ENCODE measurements around the gene CCL25. TPM values are rescaled to one million over a fixed set of nuclear protein-coding genes. Genes with fewer than 3 reads are reported as not detected.

CCL25 gene
- total and polyA plus RNA-seq, 9 of the 15 experiments (the other 6 are each of a cell fraction or from before 2014, with no cell fraction given): 0.15 TPM; not detected in 8

DNA sequence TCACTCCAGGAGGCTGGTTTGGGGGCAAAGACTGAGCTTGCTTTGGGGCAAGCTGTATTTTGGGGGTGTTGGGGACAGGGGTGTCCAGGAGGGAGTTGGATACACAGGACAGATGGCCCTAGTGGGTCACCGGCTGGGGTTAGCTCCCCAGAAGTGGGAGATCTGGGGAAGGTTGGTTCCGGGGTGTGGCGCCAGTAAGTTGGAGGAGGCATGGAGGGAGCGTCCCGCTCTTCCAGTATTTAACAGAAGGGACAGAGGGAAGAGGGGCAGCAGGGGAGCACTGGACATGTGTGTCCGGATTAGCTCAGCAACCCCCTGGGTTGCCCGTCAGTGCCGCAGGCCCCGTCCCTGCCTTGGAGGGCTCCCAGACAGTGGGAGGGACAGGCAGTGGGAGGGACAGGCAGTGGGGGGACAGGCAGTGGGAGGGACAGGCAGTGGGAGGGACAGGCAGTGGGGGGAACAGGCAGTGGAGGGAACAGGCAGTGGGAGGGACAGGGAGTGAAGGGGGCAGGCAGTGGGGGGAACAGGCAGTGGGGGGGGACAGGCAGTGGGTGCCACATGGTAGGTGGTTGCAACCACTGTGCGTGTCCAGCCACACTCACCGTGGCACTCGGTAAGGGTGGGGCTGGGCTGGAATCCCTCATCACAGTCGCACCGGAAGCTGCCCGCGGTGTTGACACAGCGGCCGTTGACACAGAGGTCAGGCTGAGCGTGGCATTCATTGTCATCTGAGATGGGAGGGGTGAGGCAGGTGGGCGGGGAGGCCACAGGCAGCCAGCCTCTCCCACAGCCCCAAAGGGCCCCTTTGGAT is 33.2 kb downstream of the CCL25 start (continued):
- peak; percentile 40; the same call in 1 of the 2 replicates for TF ChIP-seq CEBPG (CRISPR knock-in tag; IDR thresholded peaks at IDR 0.05)
- no peak for TF ChIP-seq CEBPG (tag; conservative IDR thresholded peaks at IDR 0.05 in 1 of 2, IDR thresholded peaks at IDR 0.05 in 1 of 2)
- TF ChIP-seq SUPT5H (IDR thresholded peaks at IDR 0.05): peak; percentile 61; the same call in 1 of the 2 replicates
- TF ChIP-seq, protein P1, sequence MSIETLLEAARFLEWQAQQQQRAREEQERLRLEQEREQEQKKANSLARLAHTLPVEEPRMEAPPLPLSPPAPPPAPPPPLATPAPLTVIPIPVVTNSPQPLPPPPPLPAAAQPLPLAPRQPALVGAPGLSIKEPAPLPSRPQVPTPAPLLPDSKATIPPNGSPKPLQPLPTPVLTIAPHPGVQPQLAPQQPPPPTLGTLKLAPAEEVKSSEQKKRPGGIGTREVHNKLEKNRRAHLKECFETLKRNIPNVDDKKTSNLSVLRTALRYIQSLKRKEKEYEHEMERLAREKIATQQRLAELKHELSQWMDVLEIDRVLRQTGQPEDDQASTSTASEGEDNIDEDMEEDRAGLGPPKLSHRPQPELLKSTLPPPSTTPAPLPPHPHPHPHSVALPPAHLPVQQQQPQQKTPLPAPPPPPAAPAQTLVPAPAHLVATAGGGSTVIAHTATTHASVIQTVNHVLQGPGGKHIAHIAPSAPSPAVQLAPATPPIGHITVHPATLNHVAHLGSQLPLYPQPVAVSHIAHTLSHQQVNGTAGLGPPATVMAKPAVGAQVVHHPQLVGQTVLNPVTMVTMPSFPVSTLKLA (conservative IDR thresholded peaks at IDR 0.05): peak; percentile 68 to 88; a peak in 3 of 4 replicates
- TF ChIP-seq ZNF133 (CRISPR knock-in tag; IDR thresholded peaks at IDR 0.05): no peak
- TF ChIP-seq, protein P2, sequence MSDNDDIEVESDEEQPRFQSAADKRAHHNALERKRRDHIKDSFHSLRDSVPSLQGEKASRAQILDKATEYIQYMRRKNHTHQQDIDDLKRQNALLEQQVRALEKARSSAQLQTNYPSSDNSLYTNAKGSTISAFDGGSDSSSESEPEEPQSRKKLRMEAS (CRISPR knock-in tag; IDR thresholded peaks at IDR 0.05): peak; percentile 50
- 0 out of 2 replicates have a peak, but pooled peaks have one; percentile 54 for TF ChIP-seq MXI1 (IDR thresholded peaks at IDR 0.05; ENCODE audit: low read depth, low read length)
- TF ChIP-seq MAZ (CRISPR knock-in tag; conservative IDR thresholded peaks at IDR 0.05 in 1 of 2, IDR thresholded peaks at IDR 0.05 in 1 of 2): peak; percentile 50 to 79; a peak in 3 of 4 replicates
- TF ChIP-seq, protein P3, sequence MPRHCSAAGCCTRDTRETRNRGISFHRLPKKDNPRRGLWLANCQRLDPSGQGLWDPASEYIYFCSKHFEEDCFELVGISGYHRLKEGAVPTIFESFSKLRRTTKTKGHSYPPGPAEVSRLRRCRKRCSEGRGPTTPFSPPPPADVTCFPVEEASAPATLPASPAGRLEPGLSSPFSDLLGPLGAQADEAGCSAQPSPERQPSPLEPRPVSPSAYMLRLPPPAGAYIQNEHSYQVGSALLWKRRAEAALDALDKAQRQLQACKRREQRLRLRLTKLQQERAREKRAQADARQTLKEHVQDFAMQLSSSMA (CRISPR knock-in tag; IDR thresholded peaks at IDR 0.05): 0 out of 2 replicates have a peak, but pooled peaks have one; percentile 22
- TF ChIP-seq HMGN3 (IDR thresholded peaks at IDR 0.05; ENCODE audit: borderline replicate concordance, extremely low read depth, insufficient read length, low read depth, low read length): peak; percentile 81
- TF ChIP-seq NR2C2 (CRISPR knock-in tag; IDR thresholded peaks at IDR 0.05): no peak
- peak; percentile 87 for TF ChIP-seq NR2C2 (tag; IDR thresholded peaks at IDR 0.05)
- peak; percentile 58 for TF ChIP-seq CXXC5 (CRISPR knock-in tag; IDR thresholded peaks at IDR 0.05)
- TF ChIP-seq, protein P4, sequence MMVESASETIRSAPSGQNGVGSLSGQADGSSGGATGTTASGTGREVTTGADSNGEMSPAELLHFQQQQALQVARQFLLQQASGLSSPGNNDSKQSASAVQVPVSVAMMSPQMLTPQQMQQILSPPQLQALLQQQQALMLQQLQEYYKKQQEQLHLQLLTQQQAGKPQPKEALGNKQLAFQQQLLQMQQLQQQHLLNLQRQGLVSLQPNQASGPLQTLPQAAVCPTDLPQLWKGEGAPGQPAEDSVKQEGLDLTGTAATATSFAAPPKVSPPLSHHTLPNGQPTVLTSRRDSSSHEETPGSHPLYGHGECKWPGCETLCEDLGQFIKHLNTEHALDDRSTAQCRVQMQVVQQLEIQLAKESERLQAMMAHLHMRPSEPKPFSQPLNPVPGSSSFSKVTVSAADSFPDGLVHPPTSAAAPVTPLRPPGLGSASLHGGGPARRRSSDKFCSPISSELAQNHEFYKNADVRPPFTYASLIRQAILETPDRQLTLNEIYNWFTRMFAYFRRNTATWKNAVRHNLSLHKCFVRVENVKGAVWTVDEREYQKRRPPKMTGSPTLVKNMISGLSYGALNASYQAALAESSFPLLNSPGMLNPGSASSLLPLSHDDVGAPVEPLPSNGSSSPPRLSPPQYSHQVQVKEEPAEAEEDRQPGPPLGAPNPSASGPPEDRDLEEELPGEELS (CRISPR knock-in tag; IDR thresholded peaks at IDR 0.05; ENCODE audit: borderline replicate concordance): 0 out of 2 replicates have a peak, but pooled peaks have one; percentile 48
- no peak for TF ChIP-seq ZMIZ1 (IDR thresholded peaks at IDR 0.05; ENCODE audit: low read depth in 2 of 2, low read length in 2 of 2)
- peak in 1 of 2 experiments; percentile 32; a peak in 1 of 3 replicates for TF ChIP-seq CBX3 (IDR thresholded peaks at IDR 0.05; ENCODE audit: borderline replicate concordance in 1 of 2, low read length in 2 of 2)
- peak; percentile 58 for TF ChIP-seq EP300 (IDR thresholded peaks at IDR 0.05; ENCODE audit: low read length)
